NCI-H345 treated with DMSO at 0.1 percent for 48 hours (cell line): ENCODE results near the gene NDUFA7.
"Not testable (repeated sequence)": the region's sequence is repeated elsewhere in the genome, so short reads cannot be mapped to it uniquely, and the experiment has no call there.

Experiments used
- DNase-seq: peaks from one replicate; lab custom pipeline; 2025; ENCODE audit not compliant: unreplicated experiment; lab: John Stamatoyannopoulos, UW

The NDUFA7 gene

GRCh38 chr19:8269724-8270123, 51.5 kb downstream of the NDUFA7 start:
- DNase-seq, result no peak

- no peak for DNase-seq
These were observed 55.3 kb downstream of the NDUFA7 start for GRCh38 chr19:8265872-8266271.

- DNase-seq, result not testable (repeated sequence)
These were observed 56.9 kb downstream of the NDUFA7 start for GRCh38 chr19:8264248-8264647.

GRCh38 chr19:8262431-8262830, 58.7 kb downstream of the NDUFA7 start:
- no peak for DNase-seq

- no peak for DNase-seq
These were observed 59.3 kb downstream of the NDUFA7 start for GRCh38 chr19:8261881-8262280.

GRCh38 chr19:8261347-8261746, 59.8 kb downstream of the NDUFA7 start:
- no peak for DNase-seq
